SU-DHL-6 (cell line): ENCODE data around the gene SLC2A6.

ENCODE experiments used
- EZH2phosphoT487 ChIP-seq: fragments of 200-600 bp; sonication (generic), shearing (Covaris generic); conservative IDR thresholded peaks from 2 replicates; pipeline ENCODE4 v1.6.1; 2018; ENCODE audit warnings: mild to moderate bottlenecking, antibody characterized with exemption, low read length, moderate library complexity, mixed read lengths
- TF ChIP-seq, protein P1 (sequence below): fragments of 200-600 bp; sonication (generic); IDR thresholded peaks from one replicate; pipeline ENCODE4 v1.5.1; 2017; ENCODE audit warnings: antibody characterized with exemption, mild to moderate bottlenecking, low read length, moderate library complexity; ENCODE audit not compliant: insufficient read depth, poor library complexity, severe bottlenecking

DNA sequence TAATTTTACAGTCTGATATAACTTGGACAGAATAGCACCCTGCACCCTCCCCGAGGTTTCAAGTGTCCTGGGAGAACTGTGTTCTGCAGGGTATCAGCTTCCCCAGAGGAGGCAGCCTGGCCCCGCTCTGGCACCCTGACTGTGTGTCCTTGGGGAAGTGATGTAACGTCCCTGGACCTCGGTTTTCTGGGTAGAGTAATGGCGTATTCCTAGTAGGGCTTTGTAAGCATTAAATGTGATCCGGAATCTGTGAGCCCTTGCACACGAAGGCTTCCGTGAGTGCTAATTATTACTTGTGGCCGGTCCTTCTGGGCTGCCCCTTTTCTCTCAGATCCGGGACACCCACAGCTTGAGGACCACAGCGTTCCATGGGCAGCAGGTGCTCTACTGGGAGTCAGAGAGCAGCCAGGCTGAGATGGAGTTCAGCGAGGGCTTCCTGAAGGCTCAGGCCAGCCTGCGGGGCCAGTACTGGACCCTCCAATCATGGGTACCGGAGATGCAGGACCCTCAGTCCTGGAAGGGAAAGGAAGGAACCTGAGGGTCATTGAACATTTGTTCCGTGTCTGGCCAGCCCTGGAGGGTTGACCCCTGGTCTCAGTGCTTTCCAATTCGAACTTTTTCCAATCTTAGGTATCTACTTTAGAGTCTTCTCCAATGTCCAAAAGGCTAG, 20.1 kb downstream of the SLC2A6 start:
- TF ChIP-seq, protein P1, sequence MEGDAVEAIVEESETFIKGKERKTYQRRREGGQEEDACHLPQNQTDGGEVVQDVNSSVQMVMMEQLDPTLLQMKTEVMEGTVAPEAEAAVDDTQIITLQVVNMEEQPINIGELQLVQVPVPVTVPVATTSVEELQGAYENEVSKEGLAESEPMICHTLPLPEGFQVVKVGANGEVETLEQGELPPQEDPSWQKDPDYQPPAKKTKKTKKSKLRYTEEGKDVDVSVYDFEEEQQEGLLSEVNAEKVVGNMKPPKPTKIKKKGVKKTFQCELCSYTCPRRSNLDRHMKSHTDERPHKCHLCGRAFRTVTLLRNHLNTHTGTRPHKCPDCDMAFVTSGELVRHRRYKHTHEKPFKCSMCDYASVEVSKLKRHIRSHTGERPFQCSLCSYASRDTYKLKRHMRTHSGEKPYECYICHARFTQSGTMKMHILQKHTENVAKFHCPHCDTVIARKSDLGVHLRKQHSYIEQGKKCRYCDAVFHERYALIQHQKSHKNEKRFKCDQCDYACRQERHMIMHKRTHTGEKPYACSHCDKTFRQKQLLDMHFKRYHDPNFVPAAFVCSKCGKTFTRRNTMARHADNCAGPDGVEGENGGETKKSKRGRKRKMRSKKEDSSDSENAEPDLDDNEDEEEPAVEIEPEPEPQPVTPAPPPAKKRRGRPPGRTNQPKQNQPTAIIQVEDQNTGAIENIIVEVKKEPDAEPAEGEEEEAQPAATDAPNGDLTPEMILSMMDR: no peak
- TF ChIP-seq EZH2phosphoT487: no peak
